Thyroid gland (tissue), 4 donors: Measurements from ENCODE around the gene CSF2RB. TPM values are rescaled to one million over a fixed set of nuclear protein-coding genes. Genes with fewer than 3 reads are reported as not detected.

Source experiments
- DNase-seq, 2 donors: peaks; one replicate each; pipeline ENCODE4 v3.0.0-alpha.2; 2019
- H3K27ac ChIP-seq, 3 donors: fragments of 200-600 bp; sonication (generic); 1 replicate in 2 of 3; 2 replicates in 1 of 3; pipeline ENCODE4 v1.5.1; 2016 to 2019; ENCODE audit warnings: mild to moderate bottlenecking in 1 of 3, moderate library complexity in 1 of 3
- H3K27me3 ChIP-seq: fragments of 200-600 bp; sonication (generic); one replicate; pipeline ENCODE4 v1.5.1; 2019
- H3K36me3 ChIP-seq, 2 donors: fragments of 200-600 bp; sonication (generic); one replicate each; pipeline ENCODE4 v1.5.1; 2016 to 2019
- H3K4me1 ChIP-seq, 2 donors: fragments of 200-600 bp; sonication (generic); one replicate each; pipeline ENCODE4 v1.5.1; 2017 to 2019
- H3K4me3 ChIP-seq, 3 donors: fragments of 200-600 bp; sonication (generic); replicated peaks in 1 of 3; 1 replicate in 2 of 3; 2 replicates in 1 of 3; pipeline ENCODE4 v1.5.1; 2016; ENCODE audit warnings: mild to moderate bottlenecking in 1 of 3
- H3K9me3 ChIP-seq: fragments of 200-600 bp; sonication (generic); one replicate; pipeline ENCODE4 v1.5.1; 2017
- CTCF ChIP-seq, 6 experiments: fragments of 200-600 bp in 3 of 6; fragments of 450-650 bp in 3 of 6; sonication (generic) in 3 of 6; IDR thresholded peaks; one replicate each; pipeline ENCODE4 v1.5.1; 2016 to 2019; ENCODE audit warnings: antibody characterized with exemption in 6 of 6, mild to moderate bottlenecking in 2 of 6, inconsistent platforms in 1 of 6, moderate library complexity in 1 of 6
- POLR2A ChIP-seq, 2 donors: fragments of 450-650 bp; IDR thresholded peaks; one replicate each; pipeline ENCODE4 v1.6.1; 2017; ENCODE audit warnings: antibody characterized with exemption in 2 of 2, mild to moderate bottlenecking in 2 of 2, moderate library complexity in 1 of 2
- WGBS, 2 donors: methylation state at CpG; one replicate each; pipeline ENCODE4 v1.1.5; 2017; 5-methylcytosine and 5-hydroxymethylcytosine counted together
- intact Hi-C: fragments of 100-400 bp; cut with DNase I; formaldehyde crosslinking; loops from one replicate; pipeline ENCODE4 v1.15.1; 2023
- total RNA-seq, 4 donors: library from RNA; depleted of rRNA; stranded (reverse); fragments of >200 nt; gene quantifications; one replicate each; pipeline ENCODE4 v1.2.3, GENCODE V29; 2016

The CSF2RB gene
- total RNA-seq, 4 donors from 2014 or later, result 1.9 to 7.1 (median 3.0) TPM

GRCh38 chr22:36897611-36898010 lies 15.8 kb upstream of the CSF2RB start:
- no peaks in the 10 kb centered on the region for H3K9me3 ChIP-seq
- H3K4me1 ChIP-seq, result no peaks in the 10 kb centered on the region
- intact Hi-C loops, result no loop called here
- H3K27me3 ChIP-seq, result no peaks in the 10 kb centered on the region
- no peaks in the 10 kb centered on the region for H3K36me3 ChIP-seq
- no peak for TF ChIP-seq POLR2A (IDR thresholded peaks at IDR 0.05)
- no peak for TF ChIP-seq CTCF (IDR thresholded peaks at IDR 0.05)
- WGBS, 2 donors, result 57 to 58% methylated on average over 3 of the region's 3 CpGs
- no peak overlapping the region for H3K4me3 ChIP-seq
- no peak overlapping the region for H3K27ac ChIP-seq
- DNase-seq, result no peak

GRCh38 chr22:36898690-36899089 lies 14.7 kb upstream of the CSF2RB start:
- WGBS, 2 donors, result 85% methylated on average over 4 of the region's 4 CpGs
- H3K36me3 ChIP-seq, result no peaks in the 10 kb centered on the region
- DNase-seq, result no peak
- no peaks in the 10 kb centered on the region for H3K9me3 ChIP-seq
- TF ChIP-seq POLR2A (IDR thresholded peaks at IDR 0.05), result no peak
- TF ChIP-seq CTCF (IDR thresholded peaks at IDR 0.05), result no peak
- intact Hi-C loops, result no loop called here
- no peaks in the 10 kb centered on the region for H3K4me1 ChIP-seq
- H3K4me3 ChIP-seq, result no peak overlapping the region
- H3K27ac ChIP-seq, result no peak overlapping the region
- no peaks in the 10 kb centered on the region for H3K27me3 ChIP-seq

- no peak overlapping the region for H3K27ac ChIP-seq
- H3K27me3 ChIP-seq, result no peaks in the 10 kb centered on the region
- intact Hi-C loops, result no loop called here
These were observed 13.9 kb upstream of the CSF2RB start for GRCh38 chr22:36899498-36899897.

GRCh38 chr22:36900225-36900624 lies 13.2 kb upstream of the CSF2RB start:
- no peak overlapping the region for H3K27ac ChIP-seq
- DNase-seq, result no peak
- H3K4me1 ChIP-seq, result no peaks in the 10 kb centered on the region
- no peaks in the 10 kb centered on the region for H3K27me3 ChIP-seq
- no peaks in the 10 kb centered on the region for H3K36me3 ChIP-seq
- no peak for TF ChIP-seq POLR2A (IDR thresholded peaks at IDR 0.05)
- no peak for TF ChIP-seq CTCF (IDR thresholded peaks at IDR 0.05)
- WGBS, 2 donors, result 56 to 88% methylated on average over 1 to 2 of the region's 2 CpGs
- H3K9me3 ChIP-seq, result no peaks in the 10 kb centered on the region
- intact Hi-C loops, result no loop called here
- no peak overlapping the region for H3K4me3 ChIP-seq

More at GRCh38 chr22:36899498-36899897, 13.9 kb upstream of the CSF2RB start:
- TF ChIP-seq CTCF (IDR thresholded peaks at IDR 0.05), result no peak
- no peak for TF ChIP-seq POLR2A (IDR thresholded peaks at IDR 0.05)
- no peaks in the 10 kb centered on the region for H3K9me3 ChIP-seq
- no peaks in the 10 kb centered on the region for H3K36me3 ChIP-seq
- 43 to 83% methylated on average over 1 of the region's 1 CpG for WGBS, 2 donors
- H3K4me1 ChIP-seq, result no peaks in the 10 kb centered on the region
- no peak overlapping the region for H3K4me3 ChIP-seq
- DNase-seq, result no peak

- no peak for TF ChIP-seq POLR2A (IDR thresholded peaks at IDR 0.05)
- TF ChIP-seq CTCF (IDR thresholded peaks at IDR 0.05), result no peak
- 32 to 44% methylated on average over 4 of the region's 4 CpGs for WGBS, 2 donors
- no peak overlapping the region for H3K4me3 ChIP-seq
- H3K4me1 ChIP-seq, result no peaks in the 10 kb centered on the region
- no peaks in the 10 kb centered on the region for H3K9me3 ChIP-seq
- H3K36me3 ChIP-seq, result no peaks in the 10 kb centered on the region
- H3K27ac ChIP-seq, result no peak overlapping the region
- H3K27me3 ChIP-seq, result no peaks in the 10 kb centered on the region
- intact Hi-C loops, result no loop called here
- DNase-seq, result no peak
These were observed 12.5 kb upstream of the CSF2RB start for GRCh38 chr22:36900880-36901279.
